Measurements from ENCODE around the gene MYMK. TPM values are rescaled to one million over a fixed set of nuclear protein-coding genes. Genes with fewer than 3 reads are reported as not detected.

The MYMK gene
- total RNA-seq, 3 donors from 2014 or later (not counting 1 experiment from before 2014, with no cell fraction given), result not detected

- WGBS (ENCODE audit: insufficient coverage), result 86% methylated on average over 18 of the region's 19 CpGs
- ATAC-seq (no peak), DNase-seq (no peak)
- Mint-ChIP-seq H3K27ac (no peak overlapping the region), H3K9me3 (no peaks in the 10 kb centered on the region), H3K4me3 (no peak overlapping the region), H3K36me3 (no peaks in the 10 kb centered on the region), H3K27me3 (ENCODE audit: low read depth in 2 of 2) (peaks cover 0 to 3% of the 10 kb centered on the region in 2 donors), H3K4me1 (peaks cover 0 to 4% of the 10 kb centered on the region in 2 donors)
- intact Hi-C loops (cut with micrococcal nuclease), result no loop called here
- Histone ChIP-seq H3K9me3 (ENCODE audit: control insufficient read depth, insufficient read depth, low read length) (no peaks in the 10 kb centered on the region), H3K27me3 (ENCODE audit: control insufficient read depth, insufficient read depth, low read length) (no peaks in the 10 kb centered on the region), H3K4me3 (ENCODE audit: low read length) (no peak overlapping the region), H3K4me1 (ENCODE audit: control insufficient read depth, insufficient read depth, low read length) (peaks cover 6% of the 10 kb centered on the region), H3K36me3 (ENCODE audit: control insufficient read depth, insufficient read depth, low read length) (no peaks in the 10 kb centered on the region), H3K27ac (ENCODE audit: low read length) (no peak overlapping the region)
- TF ChIP-seq, protein P1, sequence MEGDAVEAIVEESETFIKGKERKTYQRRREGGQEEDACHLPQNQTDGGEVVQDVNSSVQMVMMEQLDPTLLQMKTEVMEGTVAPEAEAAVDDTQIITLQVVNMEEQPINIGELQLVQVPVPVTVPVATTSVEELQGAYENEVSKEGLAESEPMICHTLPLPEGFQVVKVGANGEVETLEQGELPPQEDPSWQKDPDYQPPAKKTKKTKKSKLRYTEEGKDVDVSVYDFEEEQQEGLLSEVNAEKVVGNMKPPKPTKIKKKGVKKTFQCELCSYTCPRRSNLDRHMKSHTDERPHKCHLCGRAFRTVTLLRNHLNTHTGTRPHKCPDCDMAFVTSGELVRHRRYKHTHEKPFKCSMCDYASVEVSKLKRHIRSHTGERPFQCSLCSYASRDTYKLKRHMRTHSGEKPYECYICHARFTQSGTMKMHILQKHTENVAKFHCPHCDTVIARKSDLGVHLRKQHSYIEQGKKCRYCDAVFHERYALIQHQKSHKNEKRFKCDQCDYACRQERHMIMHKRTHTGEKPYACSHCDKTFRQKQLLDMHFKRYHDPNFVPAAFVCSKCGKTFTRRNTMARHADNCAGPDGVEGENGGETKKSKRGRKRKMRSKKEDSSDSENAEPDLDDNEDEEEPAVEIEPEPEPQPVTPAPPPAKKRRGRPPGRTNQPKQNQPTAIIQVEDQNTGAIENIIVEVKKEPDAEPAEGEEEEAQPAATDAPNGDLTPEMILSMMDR (IDR thresholded peaks at IDR 0.05), result no peak
Observed at GRCh38 chr9:133489253-133490190, 35.2 kb downstream of the MYMK start.

DNA sequence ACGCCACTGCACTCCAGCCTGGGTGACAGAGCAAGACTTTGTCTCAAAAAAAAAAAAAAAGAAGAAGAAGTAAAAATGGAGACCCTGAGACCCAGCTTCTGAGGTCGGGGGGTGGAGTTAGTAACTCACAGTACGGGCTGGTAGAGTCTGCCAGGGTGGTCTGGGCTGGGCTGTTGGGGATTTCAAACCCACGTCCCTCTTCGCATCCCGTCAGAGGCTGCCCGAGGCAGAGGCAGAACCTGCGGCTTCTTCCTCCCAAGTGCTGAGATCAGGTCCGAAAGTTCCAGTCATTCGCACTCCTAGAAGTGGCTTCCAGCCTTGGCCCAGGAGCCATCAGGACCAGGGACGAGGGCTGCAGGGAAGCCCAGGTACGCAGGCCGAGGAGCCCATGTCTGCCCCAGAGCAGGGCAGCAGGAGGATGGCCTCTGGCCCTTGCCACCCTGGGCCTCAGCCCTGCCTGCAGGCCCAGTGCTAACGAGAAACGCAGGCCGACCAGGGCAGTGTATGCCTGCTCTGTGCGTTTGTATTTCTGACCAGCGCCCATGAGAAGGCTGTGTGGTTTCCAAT, 36.0 kb downstream of the MYMK start:
- ATAC-seq, result no peak
- intact Hi-C loops (cut with micrococcal nuclease), result no loop called here
- H3K9me3 Mint-ChIP-seq, result no peaks in the 10 kb centered on the region
- H3K4me3 ChIP-seq (ENCODE audit: low read length), result no peak overlapping the region
- H3K27me3 Mint-ChIP-seq (ENCODE audit: low read depth in 2 of 2), result peaks cover 0 to 1% of the 10 kb centered on the region in 2 donors
- no peak overlapping the region for H3K27ac Mint-ChIP-seq
- H3K36me3 ChIP-seq (ENCODE audit: control insufficient read depth, insufficient read depth, low read length), result no peaks in the 10 kb centered on the region
- no peak overlapping the region for H3K4me3 Mint-ChIP-seq
- TF ChIP-seq, protein P1 (IDR thresholded peaks at IDR 0.05), result no peak
- peaks cover 0 to 4% of the 10 kb centered on the region in 2 donors for H3K4me1 Mint-ChIP-seq
- no peaks in the 10 kb centered on the region for H3K9me3 ChIP-seq (ENCODE audit: control insufficient read depth, insufficient read depth, low read length)
- H3K27me3 ChIP-seq (ENCODE audit: control insufficient read depth, insufficient read depth, low read length), result no peaks in the 10 kb centered on the region
- H3K36me3 Mint-ChIP-seq, result no peaks in the 10 kb centered on the region
- 89% methylated on average over 18 of the region's 18 CpGs for WGBS (ENCODE audit: insufficient coverage)
- DNase-seq, result no peak
- no peak overlapping the region for H3K27ac ChIP-seq (ENCODE audit: low read length)
- peaks cover 6% of the 10 kb centered on the region for H3K4me1 ChIP-seq (ENCODE audit: control insufficient read depth, insufficient read depth, low read length)

DNA sequence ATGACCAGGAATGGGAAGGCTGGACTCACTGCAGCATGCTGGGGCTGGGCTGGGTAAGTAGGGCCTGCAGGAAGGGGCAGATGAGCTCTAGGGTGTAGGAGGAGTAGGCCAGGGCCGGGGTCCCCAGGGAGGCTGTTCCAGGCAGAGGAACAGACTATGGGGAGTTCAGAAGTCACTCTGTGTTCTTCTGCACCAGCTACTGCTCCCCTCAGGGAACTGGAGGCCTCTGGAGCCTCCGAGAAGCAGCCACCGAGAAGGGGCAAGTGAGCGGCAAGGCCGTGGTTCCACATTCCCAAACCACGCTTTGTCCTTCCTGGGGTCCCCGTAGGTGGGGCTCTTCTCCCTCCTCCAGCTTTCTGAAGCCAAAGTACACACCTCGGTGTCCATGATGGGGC, 37.4 kb downstream of the MYMK start:
- H3K4me1 Mint-ChIP-seq, result peaks cover 0 to 4% of the 10 kb centered on the region in 2 donors
- Histone ChIP-seq H3K27ac (ENCODE audit: low read length) (no peak overlapping the region), H3K4me3 (ENCODE audit: low read length) (no peak overlapping the region), H3K9me3 (ENCODE audit: control insufficient read depth, insufficient read depth, low read length) (no peaks in the 10 kb centered on the region), H3K27me3 (ENCODE audit: control insufficient read depth, insufficient read depth, low read length) (no peaks in the 10 kb centered on the region), H3K36me3 (ENCODE audit: control insufficient read depth, insufficient read depth, low read length) (no peaks in the 10 kb centered on the region), H3K4me1 (ENCODE audit: control insufficient read depth, insufficient read depth, low read length) (peaks cover 6% of the 10 kb centered on the region)
- intact Hi-C loops (cut with micrococcal nuclease), result no loop called here
- no peak for DNase-seq
- no peak overlapping the region for H3K4me3 Mint-ChIP-seq
- no peak overlapping the region for H3K27ac Mint-ChIP-seq
- no peaks in the 10 kb centered on the region for H3K36me3 Mint-ChIP-seq
- H3K9me3 Mint-ChIP-seq, result no peaks in the 10 kb centered on the region
- 87% methylated on average over 8 of the region's 8 CpGs for WGBS (ENCODE audit: insufficient coverage)
- no peak for ATAC-seq
- TF ChIP-seq, protein P1 (IDR thresholded peaks at IDR 0.05), result no peak
- H3K27me3 Mint-ChIP-seq (ENCODE audit: low read depth in 2 of 2), result peaks cover 2 to 7% of the 10 kb centered on the region in 2 donors
